SK-N-MC (cell line): ENCODE data around the gene PRICKLE1.

ENCODE experiments used
- DNase-seq: peaks from one replicate; pipeline ENCODE4 v3.0.0-alpha.2; 2011; ENCODE audit warnings: low read depth, low spot score
- H3K27ac ChIP-seq: fragments of 200-600 bp; sonication (generic); 2 replicates; pipeline ENCODE4 v1.5.1; 2016; ENCODE audit warnings: mixed run types
- H3K36me3 ChIP-seq: fragments of 200-600 bp; sonication (generic); 2 replicates; pipeline ENCODE4 v1.6.1; 2017; ENCODE audit warnings: antibody characterized with exemption, low read length, mixed read lengths; ENCODE audit not compliant: insufficient read depth
- H3K4me3 ChIP-seq: fragments of 200-600 bp; sonication (generic); 2 replicates; pipeline ENCODE4 v1.5.1; 2016
- H3K9ac ChIP-seq: fragments of 200-600 bp; sonication (generic); 2 replicates; pipeline ENCODE4 v1.8.0; 2017; ENCODE audit warnings: mixed run types, mixed read lengths; ENCODE audit not compliant: insufficient read length
- H3K9me3 ChIP-seq: fragments of 200-600 bp; sonication (generic); 2 replicates; pipeline ENCODE4 v1.6.1; 2017; ENCODE audit warnings: low read depth, mild to moderate bottlenecking, antibody characterized with exemption, low read length, moderate library complexity, mixed read lengths
- EZH2 ChIP-seq: fragments of 200-600 bp; sonication (generic); IDR thresholded peaks from one replicate; pipeline ENCODE4 v1.6.1; 2017; ENCODE audit warnings: antibody characterized with exemption
- FOXP2 ChIP-seq: optimal IDR thresholded peaks from 2 replicates; pipeline ENCODE3; 2011; ENCODE audit warnings: mild to moderate bottlenecking, moderate library complexity; ENCODE audit not compliant: insufficient read depth; ENCODE audit errors: extremely low read length, control extremely low read depth
- POLR2AphosphoS5 ChIP-seq: IDR thresholded peaks from 2 replicates; pipeline ENCODE4 v1.6.1; 2012; ENCODE audit warnings: mild to moderate bottlenecking, low read depth, low read length, borderline replicate concordance

PRICKLE1 gene

GRCh38 chr12:42473561-42473960, 116.0 kb downstream of the PRICKLE1 start:
- no peak for DNase-seq
- Histone ChIP-seq H3K9ac (no peak overlapping the region), H3K9me3 (no peaks in the 10 kb centered on the region), H3K36me3 (no peaks in the 10 kb centered on the region), H3K4me3 (no peak overlapping the region), H3K27ac (no peak overlapping the region)
- TF ChIP-seq FOXP2 (no peak), POLR2AphosphoS5 (no peak), EZH2 (no peak)

- no peak for DNase-seq
- no peak overlapping the region for H3K9ac ChIP-seq
- TF ChIP-seq FOXP2: no peak
- no peak for TF ChIP-seq POLR2AphosphoS5
- no peak for TF ChIP-seq EZH2
Measured at GRCh38 chr12:42473130-42473529, 116.4 kb downstream of the PRICKLE1 start.

GRCh38 chr12:42472376-42472775, 117.2 kb downstream of the PRICKLE1 start:
- Histone ChIP-seq H3K9me3 (no peaks in the 10 kb centered on the region), H3K36me3 (no peaks in the 10 kb centered on the region), H3K4me3 (no peak overlapping the region), H3K27ac (no peak overlapping the region), H3K9ac (no peak overlapping the region)
- DNase-seq: no peak
- no peak for TF ChIP-seq POLR2AphosphoS5
- TF ChIP-seq EZH2: no peak
- TF ChIP-seq FOXP2: no peak

More at GRCh38 chr12:42473130-42473529, 116.4 kb downstream of the PRICKLE1 start:
- H3K27ac ChIP-seq: no peak overlapping the region
- no peak overlapping the region for H3K4me3 ChIP-seq
- H3K36me3 ChIP-seq: no peaks in the 10 kb centered on the region
- no peaks in the 10 kb centered on the region for H3K9me3 ChIP-seq

- H3K36me3 ChIP-seq: no peaks in the 10 kb centered on the region
- H3K4me3 ChIP-seq: no peak overlapping the region
- no peak overlapping the region for H3K9ac ChIP-seq
- no peak overlapping the region for H3K27ac ChIP-seq
- H3K9me3 ChIP-seq: no peaks in the 10 kb centered on the region
- DNase-seq: no peak
- TF ChIP-seq POLR2AphosphoS5 (no peak), FOXP2 (no peak), EZH2 (no peak)
Measured at GRCh38 chr12:42469355-42470175, 120.0 kb downstream of the PRICKLE1 start.

GRCh38 chr12:42468921-42469320, 120.6 kb downstream of the PRICKLE1 start:
- DNase-seq: no peak
- H3K9ac ChIP-seq: peak overlapping the region; percentile 22
- H3K4me3 ChIP-seq: no peak overlapping the region
- H3K9me3 ChIP-seq: no peaks in the 10 kb centered on the region
- 0 out of 2 replicates have a peak overlapping the region, but pooled peaks have one; percentile 7 for H3K27ac ChIP-seq
- no peaks in the 10 kb centered on the region for H3K36me3 ChIP-seq
- TF ChIP-seq POLR2AphosphoS5 (no peak), EZH2 (no peak), FOXP2 (no peak)

GRCh38 chr12:42468341-42468821, 121.2 kb downstream of the PRICKLE1 start:
- Histone ChIP-seq H3K36me3 (no peaks in the 10 kb centered on the region), H3K4me3 (no peak overlapping the region), H3K27ac (no peak overlapping the region), H3K9me3 (no peaks in the 10 kb centered on the region), H3K9ac (peak overlapping the region; percentile 22)
- DNase-seq: no peak
- TF ChIP-seq POLR2AphosphoS5 (no peak), EZH2 (no peak), FOXP2 (no peak)

- H3K4me3 ChIP-seq: no peak overlapping the region
- no peaks in the 10 kb centered on the region for H3K9me3 ChIP-seq
- H3K27ac ChIP-seq: no peak overlapping the region
- H3K36me3 ChIP-seq: no peaks in the 10 kb centered on the region
- no peak for TF ChIP-seq EZH2
- no peak for TF ChIP-seq FOXP2
- TF ChIP-seq POLR2AphosphoS5: no peak
- H3K9ac ChIP-seq: no peak overlapping the region
- DNase-seq: no peak
Measured at GRCh38 chr12:42463671-42464070, 125.9 kb downstream of the PRICKLE1 start.

GRCh38 chr12:42462486-42462885, 127.1 kb downstream of the PRICKLE1 start:
- no peak for DNase-seq
- Histone ChIP-seq H3K27ac (no peak overlapping the region), H3K9me3 (no peaks in the 10 kb centered on the region), H3K9ac (no peak overlapping the region), H3K4me3 (no peak overlapping the region), H3K36me3 (no peaks in the 10 kb centered on the region)
- no peak for TF ChIP-seq POLR2AphosphoS5
- no peak for TF ChIP-seq EZH2
- TF ChIP-seq FOXP2: no peak
